Measurements from ENCODE around the gene PEDS1. TPM values are rescaled to one million over a fixed set of nuclear protein-coding genes. Genes with fewer than 3 reads are reported as not detected.
"Not testable (repeated sequence)": the region's sequence is repeated elsewhere in the genome, so short reads cannot be mapped to it uniquely, and the experiment has no call there.

PEDS1 gene
- total RNA-seq, 1 donor: 28.3 TPM

GRCh38 chr20:50151034-50151743, 2.3 kb downstream of the PEDS1 start:
- no peaks in the 10 kb centered on the region for H3K9me3 ChIP-seq (ENCODE audit: low read depth, low read length)
- peaks cover 55% of the 10 kb centered on the region for H3K4me1 ChIP-seq (ENCODE audit: insufficient read depth, low read length)
- no peak overlapping the region for H3K4me3 ChIP-seq (ENCODE audit: low read length)
- H3K27me3 ChIP-seq (ENCODE audit: insufficient read depth, low read length): no peaks in the 10 kb centered on the region

- H3K4me3 ChIP-seq (ENCODE audit: low read length): no peak overlapping the region
- no peaks in the 10 kb centered on the region for H3K27me3 ChIP-seq (ENCODE audit: insufficient read depth, low read length)
- peaks cover 70% of the 10 kb centered on the region for H3K4me1 ChIP-seq (ENCODE audit: insufficient read depth, low read length)
- no peaks in the 10 kb centered on the region for H3K9me3 ChIP-seq (ENCODE audit: low read depth, low read length)
These were observed 3.9 kb downstream of the PEDS1 start for GRCh38 chr20:50149481-50150254.

GRCh38 chr20:50146732-50147662, 6.5 kb downstream of the PEDS1 start:
- H3K9me3 ChIP-seq (ENCODE audit: low read depth, low read length): no peaks in the 10 kb centered on the region
- no peaks in the 10 kb centered on the region for H3K27me3 ChIP-seq (ENCODE audit: insufficient read depth, low read length)
- H3K4me3 ChIP-seq (ENCODE audit: low read length): no peak overlapping the region
- H3K4me1 ChIP-seq (ENCODE audit: insufficient read depth, low read length): peaks cover 59% of the 10 kb centered on the region

DNA sequence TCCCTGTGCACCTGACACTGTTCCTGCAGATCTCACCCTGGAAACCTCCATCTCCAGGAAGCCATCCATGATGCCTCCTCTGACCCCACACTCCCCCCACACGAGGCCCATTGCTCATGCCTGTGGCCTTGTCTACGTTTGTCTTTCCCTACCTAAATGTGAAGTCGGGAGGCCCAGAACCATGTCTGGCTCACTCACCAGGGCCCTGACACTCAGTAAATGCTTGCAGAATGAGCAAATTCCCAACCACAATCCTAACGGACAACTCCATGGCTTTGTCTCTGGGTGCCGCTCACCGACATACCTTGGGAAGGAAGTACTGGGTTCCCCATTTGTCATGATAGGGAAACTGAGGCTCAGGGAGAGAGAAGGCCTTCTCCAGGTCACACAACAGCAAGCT, 7.3 kb downstream of the PEDS1 start:
- H3K4me1 ChIP-seq (ENCODE audit: insufficient read depth, low read length): peaks cover 53% of the 10 kb centered on the region
- no peak overlapping the region for H3K4me3 ChIP-seq (ENCODE audit: low read length)
- no peaks in the 10 kb centered on the region for H3K9me3 ChIP-seq (ENCODE audit: low read depth, low read length)
- H3K27me3 ChIP-seq (ENCODE audit: insufficient read depth, low read length): no peaks in the 10 kb centered on the region

DNA sequence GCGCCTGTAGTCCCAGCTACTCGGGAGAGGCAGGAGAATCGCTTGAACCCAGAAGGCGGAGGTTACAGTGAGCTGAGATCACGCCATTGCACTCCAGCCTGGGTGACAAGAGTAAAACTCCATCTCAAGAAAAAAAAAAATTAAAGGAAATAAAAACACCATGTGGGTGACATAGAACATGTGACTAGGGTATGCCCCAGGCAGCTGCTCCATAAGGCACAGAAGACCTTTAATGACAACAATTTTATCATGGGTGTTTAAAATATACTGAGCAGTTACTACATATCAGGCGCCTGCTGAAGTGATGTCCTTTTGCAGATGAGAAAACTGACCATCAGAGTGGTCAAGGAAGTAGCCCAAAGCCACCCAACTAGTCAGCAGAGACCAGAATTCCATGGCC, 8.0 kb downstream of the PEDS1 start:
- Histone ChIP-seq H3K4me1 (ENCODE audit: insufficient read depth, low read length) (peaks cover 48% of the 10 kb centered on the region), H3K27me3 (ENCODE audit: insufficient read depth, low read length) (no peaks in the 10 kb centered on the region), H3K9me3 (ENCODE audit: low read depth, low read length) (no peaks in the 10 kb centered on the region), H3K4me3 (ENCODE audit: low read length) (no peak overlapping the region)

GRCh38 chr20:50144362-50144761, 9.2 kb downstream of the PEDS1 start:
- H3K4me3 ChIP-seq (ENCODE audit: low read length): no peak overlapping the region
- no peaks in the 10 kb centered on the region for H3K27me3 ChIP-seq (ENCODE audit: insufficient read depth, low read length)
- H3K9me3 ChIP-seq (ENCODE audit: low read depth, low read length): no peaks in the 10 kb centered on the region
- peaks cover 48% of the 10 kb centered on the region for H3K4me1 ChIP-seq (ENCODE audit: insufficient read depth, low read length)

DNA sequence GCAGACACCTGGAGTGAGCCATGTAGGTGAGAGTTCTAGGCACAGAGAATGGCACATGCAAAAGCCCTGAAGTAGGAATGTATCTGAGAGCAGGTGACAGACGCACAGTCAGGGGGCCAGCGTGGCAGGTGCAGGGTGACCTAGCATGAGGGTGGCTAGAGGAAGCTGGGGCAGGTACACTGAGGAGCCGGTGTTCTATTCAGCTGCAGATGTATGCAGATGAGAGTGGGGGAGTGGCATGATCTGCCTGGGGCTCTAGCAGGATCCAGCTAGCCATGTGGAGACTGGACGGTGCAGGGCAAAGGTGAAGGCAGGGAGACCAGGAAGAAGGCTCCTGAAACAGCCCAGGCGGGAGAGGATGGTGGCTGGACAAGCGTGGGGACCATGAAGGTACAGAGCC, 10.7 kb downstream of the PEDS1 start:
- no peaks in the 10 kb centered on the region for H3K27me3 ChIP-seq (ENCODE audit: insufficient read depth, low read length)
- no peaks in the 10 kb centered on the region for H3K9me3 ChIP-seq (ENCODE audit: low read depth, low read length)
- no peak overlapping the region for H3K4me3 ChIP-seq (ENCODE audit: low read length)
- peaks cover 40% of the 10 kb centered on the region for H3K4me1 ChIP-seq (ENCODE audit: insufficient read depth, low read length)

DNA sequence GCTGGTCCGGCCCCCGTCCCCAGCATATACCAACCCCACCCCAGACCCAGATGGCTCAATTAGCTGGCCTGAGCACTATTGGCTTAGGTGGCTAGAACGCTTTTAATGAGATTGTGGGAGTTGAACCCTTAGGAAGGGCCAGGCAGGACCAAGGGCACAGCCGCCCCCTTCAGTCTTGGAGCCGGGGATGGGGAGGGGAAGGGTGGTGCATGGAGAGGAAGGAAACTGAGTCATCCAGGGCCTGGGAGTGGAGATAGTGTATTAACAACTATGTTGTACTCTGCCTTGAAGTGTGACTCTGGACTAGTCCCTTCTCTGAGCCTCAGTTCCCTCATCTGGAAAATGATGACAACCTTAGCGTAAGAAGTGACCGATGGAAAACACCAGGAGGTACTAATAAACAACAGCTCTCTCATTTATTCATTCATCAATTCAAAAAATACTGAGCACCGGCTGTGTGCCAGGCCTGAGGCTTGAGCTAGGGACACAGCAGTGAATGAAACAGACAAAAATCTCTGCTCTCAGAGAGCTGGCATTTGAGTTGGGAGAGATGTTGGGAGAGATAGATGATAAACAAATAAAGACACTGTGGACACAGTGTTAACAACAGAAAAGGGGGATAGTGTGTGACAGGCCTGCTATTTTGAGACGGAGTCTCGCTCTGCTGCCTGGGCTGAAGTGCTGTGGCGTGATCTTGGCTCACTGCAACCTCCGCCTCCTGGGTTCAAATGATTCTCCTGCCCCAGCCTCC, 11.5 kb downstream of the PEDS1 start:
- no peaks in the 10 kb centered on the region for H3K9me3 ChIP-seq (ENCODE audit: low read depth, low read length)
- no peak overlapping the region for H3K4me3 ChIP-seq (ENCODE audit: low read length)
- no peaks in the 10 kb centered on the region for H3K27me3 ChIP-seq (ENCODE audit: insufficient read depth, low read length)
- peaks cover 32% of the 10 kb centered on the region for H3K4me1 ChIP-seq (ENCODE audit: insufficient read depth, low read length)

DNA sequence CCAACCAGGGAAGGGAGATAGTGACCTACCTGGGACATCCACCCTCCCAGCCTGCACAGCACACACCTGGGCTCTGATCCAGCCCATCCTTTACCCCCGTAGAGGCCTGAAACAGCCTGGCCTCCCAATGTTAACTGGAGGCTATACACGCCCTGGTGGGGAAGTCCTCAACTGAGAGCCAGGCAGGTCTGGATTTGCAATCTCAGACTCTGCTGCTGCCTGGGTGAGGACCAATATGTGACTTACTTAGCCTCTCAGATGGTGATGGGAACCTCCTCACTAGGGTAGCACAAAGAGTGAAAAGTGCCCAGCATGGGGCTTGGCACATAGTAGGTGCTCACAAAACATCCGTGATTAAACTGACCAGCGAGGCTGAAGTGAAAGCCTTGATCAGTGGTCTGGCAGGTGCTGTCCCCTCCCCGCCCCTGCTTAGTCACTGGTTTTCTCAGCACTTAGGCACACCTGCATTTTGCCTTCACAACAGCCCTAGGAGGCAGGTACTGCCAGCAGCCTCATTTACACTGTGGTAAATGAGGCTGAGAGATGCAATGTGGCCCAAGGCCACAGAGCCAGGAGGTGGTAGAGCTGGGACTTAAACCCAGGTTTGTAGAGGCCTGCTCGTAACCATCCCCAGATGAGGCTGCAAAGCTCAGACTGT, 12.4 kb downstream of the PEDS1 start:
- no peak overlapping the region for H3K4me3 ChIP-seq (ENCODE audit: low read length)
- H3K27me3 ChIP-seq (ENCODE audit: insufficient read depth, low read length): no peaks in the 10 kb centered on the region
- no peaks in the 10 kb centered on the region for H3K9me3 ChIP-seq (ENCODE audit: low read depth, low read length)
- H3K4me1 ChIP-seq (ENCODE audit: insufficient read depth, low read length): peaks cover 24% of the 10 kb centered on the region

DNA sequence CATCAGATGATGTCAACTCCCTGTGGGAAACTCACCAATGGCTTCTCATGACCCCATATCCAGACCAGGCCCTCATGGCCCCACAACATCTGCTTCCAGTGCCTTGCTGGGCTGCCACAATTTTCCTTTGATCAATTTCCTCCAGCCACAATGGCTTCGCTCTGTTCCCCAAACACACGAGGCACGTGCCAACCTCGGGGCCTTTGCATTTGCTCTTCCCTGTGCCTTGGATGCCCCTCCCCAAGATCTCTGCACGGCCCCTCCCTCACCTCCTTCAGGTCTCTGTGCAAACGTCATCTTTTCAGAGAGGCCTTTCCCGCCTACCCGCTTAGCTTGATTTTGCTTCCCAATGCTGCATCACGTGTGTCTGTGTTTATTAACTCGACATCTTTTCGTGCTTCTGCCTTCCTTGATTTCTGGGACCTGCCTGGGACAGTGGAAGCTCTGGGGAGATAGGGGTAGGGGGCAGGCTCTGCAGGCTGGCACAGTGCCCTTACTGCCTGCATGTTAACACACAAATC, 13.1 kb downstream of the PEDS1 start:
- H3K4me3 ChIP-seq (ENCODE audit: low read length): no peak overlapping the region
- H3K4me1 ChIP-seq (ENCODE audit: insufficient read depth, low read length): peaks cover 16% of the 10 kb centered on the region

GRCh38 chr20:50138479-50139393, 14.8 kb downstream of the PEDS1 start:
- Histone ChIP-seq H3K9me3 (ENCODE audit: low read depth, low read length) (no peaks in the 10 kb centered on the region), H3K27me3 (ENCODE audit: insufficient read depth, low read length) (no peaks in the 10 kb centered on the region), H3K4me1 (ENCODE audit: insufficient read depth, low read length) (no peaks in the 10 kb centered on the region)

More for the DNA sequence above, 13.1 kb downstream of the PEDS1 start:
- H3K27me3 ChIP-seq (ENCODE audit: insufficient read depth, low read length): no peaks in the 10 kb centered on the region
- H3K9me3 ChIP-seq (ENCODE audit: low read depth, low read length): no peaks in the 10 kb centered on the region

DNA sequence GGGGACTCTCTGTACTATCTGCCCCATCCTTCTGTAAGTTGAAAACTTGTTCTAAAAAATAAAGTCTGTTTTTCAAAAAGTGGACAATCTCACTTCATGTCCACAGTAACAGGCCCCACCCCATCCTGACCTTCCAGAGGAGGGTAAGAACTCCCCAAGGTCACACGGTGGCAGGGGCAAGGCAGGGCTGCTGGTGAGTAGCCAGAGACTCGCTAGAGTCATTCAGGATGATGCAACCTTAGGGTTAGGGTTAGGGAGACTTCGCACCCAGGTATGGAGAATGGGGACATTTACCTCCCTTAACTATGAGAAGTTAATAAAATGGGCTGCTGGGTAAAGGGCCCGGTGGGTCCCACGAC, 15.4 kb downstream of the PEDS1 start:
- H3K4me1 ChIP-seq (ENCODE audit: insufficient read depth, low read length): no peaks in the 10 kb centered on the region
- H3K27me3 ChIP-seq (ENCODE audit: insufficient read depth, low read length): no peaks in the 10 kb centered on the region
- no peaks in the 10 kb centered on the region for H3K9me3 ChIP-seq (ENCODE audit: low read depth, low read length)
- H3K4me3 ChIP-seq (ENCODE audit: low read length): no peak overlapping the region

More at GRCh38 chr20:50138479-50139393, 14.8 kb downstream of the PEDS1 start:
- no peak overlapping the region for H3K4me3 ChIP-seq (ENCODE audit: low read length)

DNA sequence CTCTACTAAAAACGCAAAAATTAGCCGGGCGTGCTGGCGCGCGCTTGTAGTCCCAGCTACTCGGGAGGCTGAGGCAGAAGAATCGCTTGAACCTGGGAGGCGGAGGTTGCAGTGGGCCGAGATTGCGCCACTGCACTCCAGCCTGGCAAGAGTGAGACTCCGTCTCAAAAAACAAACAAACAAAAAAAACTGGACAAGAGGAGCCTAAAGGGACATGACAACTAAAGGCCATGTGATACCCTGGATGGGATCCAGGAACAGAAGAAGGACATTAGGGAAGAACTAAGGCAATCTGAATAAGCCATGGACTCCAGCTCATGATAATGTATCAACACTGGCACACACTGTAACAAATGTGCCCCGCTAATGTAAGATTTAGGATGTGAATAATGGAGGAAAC, 15.8 kb downstream of the PEDS1 start:
- not testable (repeated sequence) for H3K4me1 ChIP-seq (ENCODE audit: insufficient read depth, low read length); H3K9me3 ChIP-seq (ENCODE audit: low read depth, low read length); H3K27me3 ChIP-seq (ENCODE audit: insufficient read depth, low read length); H3K4me3 ChIP-seq (ENCODE audit: low read length)
